NB4 (cell line): ENCODE results near the gene PDS5B.

Experiments
- DNase-seq: peaks from one replicate; pipeline ENCODE4 v3.0.0; 2010; ENCODE audit warnings: low read depth
- H3K4me3 ChIP-seq: one replicate; pipeline ENCODE4 v1.5.1; 2011; ENCODE audit warnings: mild to moderate bottlenecking, low read depth, low read length, moderate library complexity
- CTCF ChIP-seq: IDR thresholded peaks from one replicate; pipeline ENCODE4 v1.5.1; 2012; ENCODE audit warnings: low read depth, low read length
- MAX ChIP-seq: IDR thresholded peaks from 2 replicates; pipeline ENCODE4 v1.6.1; 2011; ENCODE audit warnings: low read depth, low read length
- MYC ChIP-seq: IDR thresholded peaks from 2 replicates; pipeline ENCODE4 v1.6.1; 2011; ENCODE audit warnings: low read depth, low read length
- POLR2A ChIP-seq: IDR thresholded peaks from 2 replicates; pipeline ENCODE4 v1.6.1; 2011; ENCODE audit warnings: mild to moderate bottlenecking; ENCODE audit not compliant: insufficient read length; ENCODE audit errors: extremely low read depth

Gene PDS5B

GRCh38 chr13:32581177-32581786 is 5.0 kb upstream of the PDS5B start:
- H3K4me3 ChIP-seq: no peak overlapping the region
- TF ChIP-seq POLR2A: no peak
- peak; percentile 35 for TF ChIP-seq CTCF
- DNase-seq: peak; percentile 54

GRCh38 chr13:32582281-32582680 is 4.0 kb upstream of the PDS5B start:
- DNase-seq: no peak
- no peak overlapping the region for H3K4me3 ChIP-seq
- TF ChIP-seq CTCF (no peak), MAX (no peak), POLR2A (no peak), MYC (no peak)

- DNase-seq: no peak
- TF ChIP-seq POLR2A: no peak
- TF ChIP-seq MAX: no peak
- TF ChIP-seq MYC: no peak
- TF ChIP-seq CTCF: no peak
- no peak overlapping the region for H3K4me3 ChIP-seq
Observed at GRCh38 chr13:32582991-32583390, 3.3 kb upstream of the PDS5B start.

GRCh38 chr13:32585550-32586079 is 637 bp upstream of the PDS5B start:
- TF ChIP-seq POLR2A (no peak), MYC (no peak), MAX (no peak), CTCF (no peak)
- peak; percentile 23 for DNase-seq
- peak overlapping the region; percentile 72 for H3K4me3 ChIP-seq

GRCh38 chr13:32587011-32587810 is 959 bp downstream of the PDS5B start:
- TF ChIP-seq POLR2A (no peak), MAX (peak; percentile 60; the same call in 1 of the 2 replicates)
- peak overlapping the region; percentile 97 for H3K4me3 ChIP-seq
- DNase-seq: peak; percentile 79

- TF ChIP-seq MYC (no peak), CTCF (no peak), MAX (no peak), POLR2A (no peak)
- peak overlapping the region; percentile 97 for H3K4me3 ChIP-seq
- peak; percentile 71 for DNase-seq
Observed at GRCh38 chr13:32587811-32588170, 1.5 kb downstream of the PDS5B start.
